Stimulated activated CD8-positive, alpha-beta memory T cell treated with anti-CD3 and anti-CD28 coated beads, Interleukin-7, amount 100 ng/mL, for 24 hours (primary cell): ENCODE results near the gene EHHADH.
"Not testable (repeated sequence)": the region's sequence is repeated elsewhere in the genome, so short reads cannot be mapped to it uniquely, and the experiment has no call there.

Experiments
- DNase-seq: peaks from one replicate; pipeline ENCODE4 v3.0.0-alpha.2; 2020; ENCODE audit warnings: low read depth

Gene EHHADH

GRCh38 chr3:185253645-185254410 lies at the start of gene EHHADH:
TSS of gene EHHADH (minus strand) at chr3:185254049. CDS start at chr3:185254022, 27 bp downstream.
- peak; percentile 21 for DNase-seq

GRCh38 chr3:185299918-185300426 lies 46.1 kb upstream of the EHHADH start:
- not testable (repeated sequence) for DNase-seq

DNA sequence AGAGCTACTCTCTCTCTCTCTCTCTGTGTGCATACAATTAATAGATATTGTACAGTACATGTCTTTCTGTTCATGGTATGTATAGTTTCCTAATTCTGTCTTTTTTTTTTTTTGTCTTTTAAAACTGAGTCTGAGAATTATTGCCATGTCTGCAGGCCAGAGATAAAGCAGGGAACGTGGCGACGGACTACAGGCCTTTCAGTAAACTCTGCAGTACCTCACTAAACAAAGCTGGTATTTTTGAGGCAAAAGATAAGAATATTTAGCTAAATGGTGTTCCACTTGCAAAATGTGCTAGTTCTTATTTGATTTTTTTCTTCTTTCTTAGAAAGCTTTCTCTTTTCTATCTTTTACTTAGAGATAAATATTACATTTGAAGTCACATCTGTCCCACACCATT lies 44.0 kb upstream of the EHHADH start:
- no peak for DNase-seq

DNA sequence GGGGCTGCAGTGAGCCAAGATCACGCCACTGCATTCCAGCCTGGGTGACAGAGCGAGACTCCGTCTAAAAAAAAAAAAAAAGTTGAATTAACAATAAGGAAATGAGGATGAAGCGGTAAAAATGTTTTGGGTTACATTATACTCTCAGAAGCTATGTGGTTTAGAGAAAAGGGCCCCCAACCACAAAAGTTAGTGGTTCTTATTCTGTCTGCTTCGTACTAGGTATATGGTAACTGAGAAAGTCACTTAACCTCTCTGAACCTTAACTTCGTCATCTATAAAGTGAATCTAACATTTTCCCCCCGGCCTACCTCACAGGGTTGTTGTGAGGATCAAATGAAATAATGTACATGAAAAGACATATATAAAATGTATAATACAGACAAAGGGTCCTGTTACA lies 38.4 kb upstream of the EHHADH start:
- DNase-seq: no peak

DNA sequence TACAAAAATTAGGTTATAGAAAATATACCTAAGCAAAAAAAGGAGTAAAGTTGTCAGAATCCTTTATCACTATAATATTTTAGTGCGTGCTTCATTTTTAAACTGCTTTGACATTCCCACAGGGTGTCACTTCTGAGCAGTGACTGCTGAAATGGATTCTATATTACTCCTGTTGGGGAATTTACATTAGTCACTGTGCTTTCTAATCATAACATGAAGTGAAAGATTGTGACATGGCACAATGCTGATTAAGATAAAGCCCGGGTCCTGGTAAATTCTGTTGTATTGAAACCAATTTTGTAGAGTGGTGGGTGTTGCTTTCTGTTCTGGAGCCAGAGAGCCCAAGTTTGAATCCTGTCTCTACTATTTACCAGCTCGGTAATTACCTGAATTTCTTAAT lies 36.4 kb upstream of the EHHADH start:
- DNase-seq: no peak

GRCh38 chr3:185283374-185283935 lies 29.6 kb upstream of the EHHADH start:
- no peak for DNase-seq

DNA sequence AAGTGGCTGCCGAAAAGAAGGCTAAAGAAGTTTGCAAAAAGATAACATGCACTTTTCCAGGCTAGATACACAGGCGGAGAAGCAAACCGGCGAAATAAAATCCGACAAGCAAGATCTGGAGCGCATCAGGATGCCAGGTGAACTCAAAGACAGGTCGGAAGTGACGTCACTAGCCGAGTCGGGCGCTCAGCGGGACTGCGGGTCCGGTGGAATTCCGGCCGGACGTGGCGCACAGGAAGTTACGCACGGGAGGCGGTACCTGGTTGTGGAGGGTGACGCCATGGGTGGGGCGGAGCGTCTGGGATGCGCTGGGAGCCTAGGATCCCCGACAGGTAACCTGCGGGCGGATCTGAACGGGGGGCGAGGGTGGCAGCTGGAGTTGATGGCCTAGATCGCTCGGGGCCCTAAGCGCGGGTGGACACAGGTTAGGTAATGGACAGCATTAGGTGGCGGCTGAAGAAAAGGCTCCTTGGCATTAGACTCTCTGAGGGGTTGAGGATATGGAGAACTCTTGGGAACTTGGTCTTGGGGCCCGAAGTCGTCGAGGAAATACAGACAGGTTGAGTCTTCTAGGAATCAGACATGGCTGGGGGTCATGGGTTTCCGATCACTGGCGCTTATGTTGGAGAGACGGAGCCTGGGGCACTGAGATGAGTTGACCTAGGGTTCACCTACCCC lies 29.0 kb upstream of the EHHADH start:
- peak; percentile 89 for DNase-seq

DNA sequence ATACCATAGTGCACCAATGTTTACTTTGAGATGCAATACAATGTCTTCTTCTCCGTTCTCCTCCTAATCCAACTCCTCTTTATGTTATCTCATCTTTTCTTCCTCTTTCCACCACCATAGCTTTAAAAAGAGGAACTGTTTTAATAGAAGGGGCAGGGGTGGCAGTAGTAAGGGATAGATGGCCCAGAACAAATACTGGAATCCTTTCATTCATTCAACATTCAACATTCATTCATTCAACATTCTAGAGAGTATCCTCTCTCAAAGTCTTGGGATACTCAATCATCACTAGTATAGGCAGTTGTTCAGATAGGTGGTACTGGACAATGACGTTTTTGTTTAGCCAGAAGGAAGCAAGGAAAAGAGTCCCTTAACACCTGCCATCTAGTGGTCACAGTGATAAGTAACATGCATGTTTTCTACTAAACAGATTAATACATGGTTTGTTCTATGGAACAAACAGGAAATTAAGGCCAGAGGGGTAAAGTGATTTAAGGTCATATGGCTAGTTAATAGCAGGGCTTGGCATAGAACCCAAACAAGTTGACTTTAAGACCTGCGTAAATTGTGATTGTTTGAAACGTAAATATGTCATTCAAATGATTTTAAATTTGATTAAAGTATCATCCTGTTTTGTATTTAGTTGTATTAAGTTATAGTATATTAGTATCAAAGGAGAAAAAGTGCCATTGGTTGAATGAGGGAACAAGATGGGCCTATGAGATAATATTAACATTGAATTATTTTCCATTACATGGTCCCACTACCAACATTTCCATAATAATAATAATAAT lies 26.9 kb upstream of the EHHADH start:
- no peak for DNase-seq

DNA sequence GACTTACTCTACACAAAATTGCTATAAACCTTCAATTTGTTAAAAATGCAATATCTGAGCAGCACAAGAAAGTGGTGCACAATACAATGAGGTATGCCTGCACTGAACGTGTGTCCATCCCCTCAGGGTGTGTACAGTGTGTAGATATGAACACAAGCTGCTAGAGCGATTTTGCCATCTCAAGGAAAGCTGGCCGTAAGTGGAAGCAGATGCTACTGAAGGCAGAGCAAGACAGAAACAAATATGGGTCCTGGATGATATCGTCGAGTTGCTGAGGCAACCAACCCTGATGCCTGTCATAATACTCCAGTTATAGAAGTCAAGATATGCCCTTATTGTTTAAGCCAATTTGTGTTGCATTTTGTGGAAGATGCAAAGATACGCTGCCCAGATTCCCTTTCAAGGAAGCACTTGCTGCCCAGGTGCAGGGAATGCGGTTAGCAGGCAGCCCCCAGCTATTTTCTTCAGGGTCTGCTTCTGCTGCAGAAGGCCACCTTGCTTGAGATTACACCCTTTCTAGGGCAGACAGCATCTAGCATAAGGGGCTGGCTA lies 25.8 kb upstream of the EHHADH start:
- DNase-seq: no peak

DNA sequence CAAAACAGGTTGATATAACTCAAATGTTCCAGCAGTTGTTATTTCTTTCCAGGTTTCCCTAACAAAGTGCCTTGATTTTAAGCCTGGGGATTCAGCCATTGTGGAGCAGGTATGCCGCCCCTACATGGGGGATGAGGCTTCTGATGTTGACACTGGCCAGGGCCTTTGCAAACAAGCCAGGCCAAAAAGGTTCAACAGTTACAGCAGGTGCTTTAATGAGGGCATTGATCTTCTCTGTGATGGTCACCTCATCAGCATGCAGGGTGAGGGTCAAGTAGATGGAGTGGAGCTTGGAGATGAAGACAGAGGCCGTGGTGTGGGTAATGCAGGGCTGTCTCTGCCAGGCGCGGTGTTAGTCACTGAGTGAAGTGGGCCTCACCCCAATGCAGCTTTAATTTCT lies 22.6 kb upstream of the EHHADH start:
- DNase-seq: no peak

- no peak for DNase-seq
Observed at GRCh38 chr3:185272033-185272432, 18.2 kb upstream of the EHHADH start.

GRCh38 chr3:185270956-185271332 lies 17.1 kb upstream of the EHHADH start:
- DNase-seq: no peak

GRCh38 chr3:185270262-185270955 lies 16.6 kb upstream of the EHHADH start:
- DNase-seq: no peak

- no peak for DNase-seq
Observed at GRCh38 chr3:185268194-185268962, 14.5 kb upstream of the EHHADH start.

DNA sequence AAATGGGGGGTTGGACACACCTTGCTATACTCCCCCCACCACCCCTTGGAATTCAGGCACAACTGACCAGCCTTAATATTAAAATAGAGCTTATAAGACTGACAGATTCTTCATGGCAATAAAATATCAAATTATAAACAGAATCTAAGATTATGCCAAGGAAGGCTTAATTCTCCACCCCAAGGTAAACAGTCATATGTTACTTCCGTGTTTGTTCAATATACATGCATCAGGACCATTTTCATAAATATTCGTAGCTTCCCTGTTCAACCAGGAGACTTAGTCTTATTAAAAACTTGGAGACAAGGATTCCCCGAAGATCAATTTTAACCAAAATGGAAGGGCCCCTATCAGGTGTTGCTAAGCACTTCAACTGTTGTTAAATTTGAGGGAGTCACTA lies 13.3 kb upstream of the EHHADH start:
- no peak for DNase-seq

DNA sequence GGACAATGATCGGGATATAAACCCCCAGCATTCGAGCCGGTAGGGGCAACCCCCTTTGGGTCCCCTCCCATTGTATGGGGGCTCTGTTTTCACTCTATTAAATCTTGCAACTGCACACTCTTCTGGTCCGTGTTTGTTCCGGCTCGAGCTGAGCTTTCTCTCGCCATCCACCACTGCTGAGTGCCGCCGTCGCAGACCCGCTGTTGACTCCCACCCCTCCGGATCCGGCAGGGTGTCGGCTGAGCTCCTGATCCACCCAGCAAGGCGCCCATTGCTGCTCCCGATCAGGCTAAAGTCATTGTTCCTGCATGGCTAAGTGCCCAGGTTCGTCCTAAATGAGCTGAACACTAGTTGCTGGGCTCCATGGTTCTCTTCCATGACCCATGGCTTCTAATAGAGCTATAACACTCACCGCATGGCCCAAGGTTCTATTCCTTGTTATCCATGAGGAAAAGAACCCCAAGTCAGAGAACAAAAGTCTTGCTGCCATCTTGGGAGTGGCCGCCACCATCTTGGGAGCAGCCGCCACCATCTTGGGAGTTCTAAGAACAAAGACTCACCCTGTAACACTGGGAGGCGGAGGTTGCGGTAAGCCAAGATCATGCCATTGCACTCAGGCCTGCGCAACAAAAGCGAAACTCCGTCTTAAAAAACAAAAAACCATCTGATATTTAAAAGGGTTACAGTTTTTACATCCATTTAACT lies 11.2 kb upstream of the EHHADH start:
- DNase-seq: no peak

DNA sequence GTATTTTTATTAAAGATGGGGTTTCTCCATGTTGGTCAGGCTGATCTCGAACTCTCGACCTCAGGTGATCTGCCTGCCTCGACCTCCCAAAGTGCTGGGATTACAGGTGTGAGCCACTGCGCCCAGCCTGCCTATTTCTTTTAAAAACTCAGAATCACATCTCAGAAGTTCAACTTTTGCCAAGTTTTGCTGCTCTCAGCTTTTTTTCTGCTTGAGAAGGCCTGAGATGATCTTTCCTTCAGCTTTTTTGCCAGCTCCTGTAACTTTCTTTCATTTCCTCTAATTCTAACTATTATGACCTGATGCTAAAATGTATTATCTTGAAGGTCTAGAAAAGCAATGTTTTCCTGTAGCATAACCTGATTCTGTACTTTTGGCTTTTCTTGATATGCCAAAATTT lies 9.6 kb upstream of the EHHADH start:
- DNase-seq: no peak

- no peak for DNase-seq
Observed at GRCh38 chr3:185257334-185257733, 3.5 kb upstream of the EHHADH start.

- DNase-seq: no peak
Observed at GRCh38 chr3:185254799-185255198, 950 bp upstream of the EHHADH start.

- DNase-seq: not testable (repeated sequence)
Observed at GRCh38 chr3:185253133-185253532, 716 bp downstream of the EHHADH start.
